CD1c-positive myeloid dendritic cell (primary cell): ENCODE measurements around the gene ACP1.
A peak's percentile ranks its signal among the peaks of the same experiment; 100 is the strongest.

Experiments
- DNase-seq: peaks from one replicate; pipeline ENCODE4 v3.0.0-alpha.2; 2016; ENCODE audit errors: extremely low spot score

Gene ACP1

GRCh38 chr2:280650-281110 lies 15.9 kb downstream of the ACP1 start:
- no peak for DNase-seq

DNA sequence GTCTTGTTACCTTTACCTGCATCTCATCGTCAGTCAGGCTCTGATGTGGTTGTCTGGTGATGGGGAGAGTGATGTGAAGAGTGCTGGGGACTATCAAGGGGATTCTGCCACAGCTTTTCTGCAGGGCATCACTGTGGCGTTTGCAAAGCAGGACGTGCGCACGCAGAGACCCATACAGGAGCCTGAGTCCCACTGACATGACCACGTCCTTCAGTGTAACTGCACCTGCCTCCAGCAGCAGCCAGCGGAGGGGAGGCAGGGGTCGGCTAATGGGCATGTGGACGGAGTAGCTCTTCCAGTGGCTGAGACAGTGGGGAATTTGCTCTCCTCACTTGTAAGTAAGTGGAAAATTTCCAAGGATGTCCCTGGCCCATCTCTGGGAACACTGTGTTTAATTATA lies 16.6 kb downstream of the ACP1 start:
- DNase-seq, result no peak

GRCh38 chr2:282371-283263 lies 17.9 kb downstream of the ACP1 start:
- DNase-seq, result no peak

DNA sequence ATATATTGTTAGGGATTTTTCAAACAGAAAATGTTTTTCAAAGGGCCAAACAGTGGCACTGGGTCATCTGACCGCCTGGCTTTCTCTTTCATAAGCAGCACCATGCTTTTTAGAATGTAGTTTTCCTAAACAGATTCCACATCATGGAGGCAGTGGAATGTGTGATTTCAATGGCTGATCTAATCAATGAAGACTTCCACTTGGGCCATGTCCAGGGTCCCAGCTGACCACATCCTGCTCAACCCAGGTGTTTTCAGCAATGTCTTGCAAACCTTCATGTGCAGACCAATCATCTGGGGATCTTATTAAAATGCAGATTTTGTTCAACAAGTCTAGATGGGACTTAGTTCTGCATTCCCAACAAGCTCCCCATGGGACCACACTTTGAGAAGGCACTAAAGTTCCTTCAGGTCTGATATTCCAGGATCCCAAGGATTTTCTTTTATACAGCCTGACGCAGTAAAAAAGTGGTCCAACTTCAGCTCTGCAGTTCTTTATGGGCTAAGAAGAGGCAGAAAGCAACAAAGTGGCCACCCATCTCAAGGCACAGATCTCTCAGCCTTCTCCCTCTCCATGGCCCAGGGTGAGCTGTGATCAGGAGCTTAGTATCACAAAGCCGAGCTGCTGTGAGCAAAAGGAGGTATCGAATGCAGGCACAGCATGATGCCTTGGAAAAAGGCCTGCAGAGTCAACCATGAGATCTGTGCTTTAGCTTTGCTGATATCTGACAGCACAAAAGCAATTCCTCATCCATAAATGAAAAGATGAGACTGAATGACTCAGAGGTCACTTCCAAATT lies 19.4 kb downstream of the ACP1 start:
- no peak for DNase-seq

- DNase-seq, result no peak
These were observed 20.2 kb downstream of the ACP1 start for GRCh38 chr2:284896-285492.

GRCh38 chr2:285531-285930 lies 20.8 kb downstream of the ACP1 start:
- DNase-seq, result no peak

GRCh38 chr2:286035-286434 lies 21.3 kb downstream of the ACP1 start:
- no peak for DNase-seq

DNA sequence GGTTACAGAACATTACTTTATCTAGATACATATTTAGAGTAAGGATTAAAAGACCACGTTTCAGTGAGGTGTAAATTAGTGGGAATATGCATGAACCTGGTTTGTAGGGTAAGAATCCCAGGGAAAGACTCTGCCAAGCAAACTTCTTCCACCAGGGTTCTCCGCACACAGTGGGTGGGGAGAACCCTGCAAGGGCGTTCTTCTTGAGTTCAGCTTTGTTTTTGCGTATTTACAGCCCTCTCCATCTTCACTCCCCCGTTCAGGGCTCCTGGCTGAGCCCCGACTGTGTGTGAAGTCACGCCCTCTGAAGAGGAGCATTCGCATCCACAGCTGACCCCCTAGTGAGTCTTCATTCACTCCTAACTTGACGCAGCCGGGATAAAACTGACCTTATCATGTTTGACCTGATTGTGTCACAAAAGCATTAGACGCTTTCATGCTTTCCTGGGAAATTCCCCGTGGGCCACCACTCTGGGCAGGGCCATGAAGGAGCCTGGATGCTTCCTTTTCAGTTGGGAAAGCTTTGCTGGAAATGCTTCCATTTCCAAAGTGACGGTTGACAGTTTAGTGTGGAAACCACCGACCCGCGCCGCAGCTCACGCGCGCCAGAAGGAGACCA lies 22.1 kb downstream of the ACP1 start:
- no peak for DNase-seq

DNA sequence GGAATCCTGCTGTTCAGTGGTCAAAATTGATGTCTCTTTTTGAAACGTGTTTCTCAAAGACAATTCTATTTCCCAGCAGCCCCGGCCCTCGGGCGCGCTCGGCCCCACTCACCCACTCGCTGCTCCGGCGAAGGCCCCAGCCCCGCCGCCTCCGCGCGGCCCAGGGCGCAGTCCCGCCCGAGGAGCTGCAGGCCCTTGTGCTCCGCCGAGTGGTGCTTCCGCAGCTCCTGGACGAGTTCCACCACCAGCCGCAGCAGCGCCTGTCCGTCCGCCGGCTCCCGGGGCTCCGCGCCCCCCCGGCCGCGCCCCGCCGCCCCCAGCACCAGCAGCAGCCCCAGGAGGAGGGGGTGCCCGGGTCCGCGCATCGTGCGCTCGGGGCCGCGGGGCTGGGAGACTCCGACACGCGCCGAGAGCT lies 22.7 kb downstream of the ACP1 start:
- DNase-seq, result no peak

DNA sequence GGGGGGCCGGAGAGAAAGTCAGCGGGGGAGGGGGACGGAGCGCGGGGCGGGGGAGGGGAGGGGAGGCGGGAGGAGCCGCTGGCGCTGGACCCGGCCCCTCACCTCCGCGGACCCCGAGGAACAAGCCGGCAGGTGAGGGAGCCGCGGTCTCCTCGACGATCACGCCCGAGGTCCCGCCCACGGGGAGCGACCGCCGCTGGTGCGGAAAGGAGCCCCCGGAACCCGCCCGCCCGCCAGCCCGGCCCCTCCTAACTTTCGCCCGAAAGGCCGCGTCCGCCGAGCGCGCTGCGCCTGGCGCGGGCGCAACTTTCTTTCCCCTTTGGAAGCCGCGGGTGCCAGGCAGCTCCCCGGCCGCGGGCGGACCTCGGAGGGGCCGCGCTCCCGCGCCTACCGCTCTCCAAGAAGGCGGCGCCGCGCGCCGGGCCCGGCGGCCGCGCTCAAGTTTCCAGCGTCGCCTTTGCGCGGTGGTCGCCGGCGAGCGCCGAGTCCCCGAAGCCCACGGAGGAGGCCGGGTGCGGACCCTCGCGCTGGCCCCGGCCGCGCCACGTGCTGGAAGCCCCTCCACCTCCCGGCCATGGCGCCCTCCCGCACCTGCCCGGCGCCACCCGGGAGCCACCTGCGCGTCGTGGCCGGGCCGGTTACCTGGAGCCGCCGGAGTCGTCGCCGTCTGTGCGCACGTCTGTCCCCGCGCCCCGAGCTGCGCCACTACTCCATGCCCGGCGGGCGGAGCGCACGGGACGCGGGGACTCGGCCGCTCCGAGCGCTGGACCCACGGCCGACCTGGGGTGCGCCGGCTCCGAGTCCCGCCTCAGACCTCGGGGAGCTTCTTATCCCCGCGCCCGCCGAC lies 23.4 kb downstream of the ACP1 start, which contains the start of gene ALKAL2:
ALKAL2 (minus strand) TSS at position 181 of the 847 bp plus-strand sequence. CDS start 256 bp downstream, outside the sequence.
- DNase-seq, result no peak

- no peak for DNase-seq
These were observed 24.1 kb downstream of the ACP1 start for GRCh38 chr2:288758-289361.

DNA sequence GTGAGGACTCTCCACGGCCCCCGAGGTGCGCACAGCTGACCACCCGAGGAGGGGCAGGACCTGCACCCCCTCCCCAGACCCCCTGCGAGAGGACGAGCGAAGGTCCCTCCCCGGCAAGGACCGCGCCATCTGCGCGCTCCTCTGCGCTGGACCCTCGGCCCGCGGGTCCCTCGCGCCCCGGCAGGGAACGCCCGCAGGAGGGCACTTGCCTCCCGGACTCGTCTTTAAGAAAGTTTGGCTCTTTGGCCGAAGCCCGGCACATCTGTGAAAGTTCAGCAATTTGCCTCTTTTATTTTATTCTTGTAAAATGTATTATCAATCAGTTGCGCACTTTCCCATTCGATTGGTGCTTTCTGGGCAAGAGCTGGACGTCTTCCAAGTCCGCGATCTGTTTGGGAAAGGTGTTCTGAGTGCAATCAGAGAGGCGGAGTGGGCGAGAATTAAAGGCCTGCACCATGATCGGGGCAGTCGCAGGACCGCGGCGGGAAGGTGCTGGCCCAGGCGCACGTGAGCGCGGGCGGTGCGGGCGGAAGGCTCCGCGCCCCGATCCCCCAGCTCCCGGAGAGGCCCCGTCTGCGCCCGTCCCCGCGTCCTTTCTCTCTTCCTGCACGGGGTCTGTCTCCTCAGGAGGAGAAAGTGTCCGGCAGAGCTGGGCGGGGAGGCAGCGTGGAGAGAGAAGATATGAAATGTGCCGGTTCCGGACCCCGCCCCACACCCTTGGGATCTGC lies 24.8 kb downstream of the ACP1 start:
- no peak for DNase-seq

GRCh38 chr2:290090-290722 lies 25.5 kb downstream of the ACP1 start:
- DNase-seq, result peak; percentile 31

GRCh38 chr2:295090-295489 lies 30.3 kb downstream of the ACP1 start:
- no peak for DNase-seq

- DNase-seq, result no peak
These were observed 31.6 kb downstream of the ACP1 start for GRCh38 chr2:296354-296753.

GRCh38 chr2:305366-305765 lies 40.6 kb downstream of the ACP1 start:
- no peak for DNase-seq

- DNase-seq, result no peak
These were observed 44.6 kb downstream of the ACP1 start for GRCh38 chr2:309148-309953.

GRCh38 chr2:309954-310510 lies 45.3 kb downstream of the ACP1 start:
- DNase-seq, result no peak
